Rectal smooth muscle tissue (tissue), 1 donor: Measurements from ENCODE around the gene SIAH1.
"Not testable (repeated sequence)": the region's sequence is repeated elsewhere in the genome, so short reads cannot be mapped to it uniquely, and the experiment has no call there.

Source experiments
- H3K27ac ChIP-seq: one replicate; pipeline ENCODE4 v1.7.0; 2013; ENCODE audit warnings: low read depth, low read length, inconsistent platforms
- H3K27me3 ChIP-seq: one replicate; pipeline ENCODE4 v1.7.0; 2013; ENCODE audit warnings: low read length; ENCODE audit not compliant: control insufficient read depth, insufficient read depth
- H3K36me3 ChIP-seq: one replicate; pipeline ENCODE4 v1.7.0; 2013; ENCODE audit warnings: low read length; ENCODE audit not compliant: control insufficient read depth, insufficient read depth
- H3K4me1 ChIP-seq: one replicate; pipeline ENCODE4 v1.7.0; 2013; ENCODE audit warnings: low read length; ENCODE audit not compliant: control insufficient read depth, insufficient read depth
- H3K4me3 ChIP-seq: one replicate; pipeline ENCODE4 v1.7.0; 2013; ENCODE audit warnings: low read length
- H3K9ac ChIP-seq: one replicate; pipeline ENCODE4 v1.7.0; 2013; ENCODE audit warnings: low read length

Gene SIAH1

GRCh38 chr16:48330841-48331192 is 54.4 kb downstream of the SIAH1 start:
- Histone ChIP-seq H3K9ac (no peak overlapping the region), H3K4me3 (no peak overlapping the region), H3K4me1 (peaks cover 3% of the 10 kb centered on the region), H3K27ac (no peak overlapping the region), H3K36me3 (peaks cover 10% of the 10 kb centered on the region), H3K27me3 (no peaks in the 10 kb centered on the region)

GRCh38 chr16:48330189-48330840 is 54.9 kb downstream of the SIAH1 start:
- Histone ChIP-seq H3K27me3 (no peaks in the 10 kb centered on the region), H3K4me3 (no peak overlapping the region), H3K4me1 (peaks cover 3% of the 10 kb centered on the region), H3K9ac (no peak overlapping the region), H3K36me3 (peaks cover 10% of the 10 kb centered on the region), H3K27ac (no peak overlapping the region)

DNA sequence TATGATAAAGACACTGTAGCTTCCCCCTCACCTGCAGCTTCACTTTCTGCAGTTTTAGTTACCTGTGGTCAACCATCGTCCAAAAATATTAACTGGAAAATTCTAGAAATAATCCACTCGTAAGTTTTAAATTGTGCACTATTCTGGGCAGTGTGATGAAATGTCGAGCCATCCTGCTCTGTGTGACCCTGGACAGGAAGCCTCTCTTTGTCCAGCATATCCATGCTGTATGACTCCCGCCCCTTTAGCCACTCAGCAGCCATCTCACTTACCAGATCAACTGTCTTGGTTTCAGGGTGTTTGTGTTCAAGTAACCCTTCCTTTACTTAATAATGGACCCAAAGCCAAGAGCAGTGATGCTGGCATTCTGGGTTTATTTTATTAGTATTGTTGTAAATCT is 56.1 kb downstream of the SIAH1 start:
- Histone ChIP-seq H3K4me3 (no peak overlapping the region), H3K36me3 (peaks cover 3% of the 10 kb centered on the region), H3K9ac (no peak overlapping the region), H3K4me1 (peaks cover 3% of the 10 kb centered on the region), H3K27me3 (no peaks in the 10 kb centered on the region), H3K27ac (no peak overlapping the region)

DNA sequence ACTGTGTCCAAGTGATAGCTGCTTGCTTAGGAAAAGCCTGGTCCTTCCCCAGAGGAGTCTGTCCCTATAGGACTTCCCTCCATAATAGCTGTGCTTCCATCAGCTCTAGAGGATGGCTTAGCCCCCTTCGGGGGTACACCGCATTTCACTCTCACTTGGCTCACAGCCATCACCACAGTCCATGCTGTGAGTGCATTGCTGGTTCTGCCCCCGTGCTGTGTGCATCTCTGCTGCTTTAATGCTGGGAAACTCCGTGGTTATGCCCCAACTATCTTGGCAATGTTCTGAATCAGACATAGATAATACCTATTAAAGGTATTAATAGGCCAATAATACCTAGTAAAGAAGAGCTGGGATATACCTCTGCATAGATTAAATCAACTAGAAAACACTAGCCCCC is 58.3 kb downstream of the SIAH1 start:
- Histone ChIP-seq H3K4me1 (peaks cover 3% of the 10 kb centered on the region), H3K27ac (no peak overlapping the region), H3K36me3 (no peaks in the 10 kb centered on the region), H3K9ac (no peak overlapping the region), H3K4me3 (no peak overlapping the region), H3K27me3 (no peaks in the 10 kb centered on the region)

DNA sequence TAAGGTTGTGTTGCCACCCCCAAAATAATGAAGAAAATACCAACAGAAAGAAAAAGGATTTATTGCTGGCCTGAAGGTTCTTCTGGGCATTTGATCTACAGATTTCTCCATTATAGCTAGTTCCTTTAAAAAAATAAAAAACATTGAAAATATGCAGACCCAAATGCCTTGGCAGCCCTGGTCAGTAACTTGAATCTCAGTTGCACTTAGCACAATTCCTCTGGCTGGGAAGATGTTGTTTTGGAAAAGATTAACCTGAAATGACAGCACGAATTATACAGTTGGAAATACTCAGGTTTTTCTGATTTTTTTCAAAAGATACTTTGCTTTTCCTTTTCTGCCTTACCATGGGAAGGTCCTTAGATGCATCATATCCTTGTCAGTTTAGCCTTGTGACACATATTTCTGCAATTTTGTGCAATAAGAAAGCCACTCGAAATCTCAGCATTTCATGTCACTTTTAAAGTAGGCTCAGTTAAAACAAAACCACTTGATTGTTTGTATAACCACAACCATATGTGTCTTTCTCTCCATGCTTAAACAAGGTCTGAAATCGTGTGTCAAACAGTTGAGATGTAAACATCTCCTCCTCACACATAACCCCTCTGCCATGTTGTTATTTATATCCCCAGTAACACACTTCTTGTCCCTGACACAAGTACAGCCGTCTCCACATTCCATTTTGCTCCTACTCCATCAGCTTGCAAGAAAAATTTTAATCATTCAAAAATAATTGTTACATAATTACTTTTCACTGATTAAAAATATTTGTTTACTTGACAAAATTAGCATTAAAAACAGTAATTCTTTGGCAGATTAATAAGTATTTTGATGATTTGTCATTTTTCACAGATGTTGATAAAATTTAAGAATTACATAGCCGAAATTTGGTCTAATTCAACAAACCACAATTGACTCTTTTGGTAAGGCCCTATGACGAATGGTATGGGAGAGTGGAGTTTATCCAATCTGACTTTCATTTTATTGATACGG is 61.1 kb downstream of the SIAH1 start:
- H3K4me3 ChIP-seq = no peak overlapping the region
- no peaks in the 10 kb centered on the region for H3K36me3 ChIP-seq
- H3K27me3 ChIP-seq = no peaks in the 10 kb centered on the region
- no peak overlapping the region for H3K9ac ChIP-seq
- no peak overlapping the region for H3K27ac ChIP-seq
- H3K4me1 ChIP-seq = no peaks in the 10 kb centered on the region

GRCh38 chr16:48321317-48322036 is 63.7 kb downstream of the SIAH1 start:
- Histone ChIP-seq H3K36me3 (peaks cover 3% of the 10 kb centered on the region), H3K9ac (no peak overlapping the region), H3K4me1 (no peaks in the 10 kb centered on the region), H3K4me3 (no peak overlapping the region), H3K27ac (no peak overlapping the region), H3K27me3 (no peaks in the 10 kb centered on the region)

- Histone ChIP-seq H3K27me3 (no peaks in the 10 kb centered on the region), H3K4me1 (no peaks in the 10 kb centered on the region), H3K36me3 (peaks cover 3% of the 10 kb centered on the region), H3K4me3 (no peak overlapping the region), H3K9ac (no peak overlapping the region), H3K27ac (no peak overlapping the region)
These were observed 66.6 kb downstream of the SIAH1 start for GRCh38 chr16:48318630-48319029.

- Histone ChIP-seq H3K4me1 (no peaks in the 10 kb centered on the region), H3K9ac (no peak overlapping the region), H3K27me3 (no peaks in the 10 kb centered on the region), H3K27ac (no peak overlapping the region), H3K36me3 (peaks cover 5% of the 10 kb centered on the region), H3K4me3 (no peak overlapping the region)
These were observed 67.4 kb downstream of the SIAH1 start for GRCh38 chr16:48317614-48318315.

DNA sequence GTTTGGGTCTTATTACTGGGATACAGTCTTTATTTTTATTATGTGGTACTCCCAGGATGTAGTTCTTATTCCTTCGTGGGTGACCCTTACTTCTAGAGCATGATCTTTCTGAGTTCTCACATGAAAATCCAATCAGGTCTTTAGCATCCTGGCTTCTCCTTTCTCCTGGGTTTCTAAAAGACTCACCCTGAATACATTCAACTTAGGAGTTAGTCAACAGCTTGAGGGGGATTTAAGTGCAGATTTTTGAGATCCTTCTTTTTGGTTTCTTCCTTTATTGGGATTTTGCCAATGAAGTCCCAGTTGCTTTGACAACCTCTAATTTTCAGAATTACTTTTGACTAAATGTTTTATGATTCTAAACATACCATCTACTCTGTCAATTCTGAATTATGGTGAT is 68.2 kb downstream of the SIAH1 start:
- H3K27me3 ChIP-seq = no peaks in the 10 kb centered on the region
- H3K9ac ChIP-seq = no peak overlapping the region
- no peak overlapping the region for H3K4me3 ChIP-seq
- peaks cover 5% of the 10 kb centered on the region for H3K36me3 ChIP-seq
- no peak overlapping the region for H3K27ac ChIP-seq
- H3K4me1 ChIP-seq = no peaks in the 10 kb centered on the region

DNA sequence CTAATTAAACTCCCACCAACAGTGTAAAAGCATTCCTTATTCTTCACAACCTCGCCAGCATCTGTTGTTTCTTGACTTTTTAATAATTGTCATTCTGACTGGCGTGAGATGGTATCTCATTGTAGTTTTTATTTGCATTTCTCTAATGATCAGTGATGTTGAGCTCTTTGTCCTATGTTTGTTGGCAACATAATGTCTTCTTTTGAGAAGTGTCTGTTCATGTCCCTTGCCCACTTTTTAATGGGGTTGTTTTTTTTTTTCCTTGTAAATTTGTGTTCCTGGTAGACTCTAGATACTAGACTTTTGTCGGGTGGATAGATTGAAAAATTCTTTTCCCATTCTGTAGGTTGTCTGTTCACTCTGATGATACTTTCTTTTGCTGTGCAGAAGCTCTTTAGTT is 71.3 kb downstream of the SIAH1 start:
- H3K27ac ChIP-seq, H3K4me3 ChIP-seq, H3K36me3 ChIP-seq, H3K27me3 ChIP-seq, H3K4me1 ChIP-seq, H3K9ac ChIP-seq: not testable (repeated sequence)

- H3K36me3 ChIP-seq = peaks cover 11% of the 10 kb centered on the region
- no peak overlapping the region for H3K27ac ChIP-seq
- H3K9ac ChIP-seq = no peak overlapping the region
- no peaks in the 10 kb centered on the region for H3K27me3 ChIP-seq
- H3K4me1 ChIP-seq = no peaks in the 10 kb centered on the region
- no peak overlapping the region for H3K4me3 ChIP-seq
These were observed 74.1 kb downstream of the SIAH1 start for GRCh38 chr16:48310908-48311641.
